Panc1 (cell line): Measurements from ENCODE around the gene FAM78A. TPM values are rescaled to one million over a fixed set of nuclear protein-coding genes. Genes with fewer than 3 reads are reported as not detected.

Experiments used
- ATAC-seq: fragments of 200-7000 bp; cut with Tn5 transposase; 2 replicates; pipeline ENCODE4 v1.9.1; 2020; ENCODE audit warnings: mild to moderate bottlenecking, moderate library complexity
- BruUV-seq: library from RNA; stranded (reverse); fragments of 400-500 nt; replicated peaks from 2 replicates; lab custom pipeline; 2021; lab: Mats Ljungman, UMichigan
- CTCF ChIA-PET: fragments of 300-600 bp; sonication (Branson Sonifier 250); formaldehyde crosslinking; loops from one replicate; lab custom pipeline; 2022; ENCODE audit warnings: antibody characterized with exemption; lab: Charles Lee
- POLR2A ChIA-PET: fragments of 300-600 bp; sonication (Branson Sonifier 250); formaldehyde crosslinking; loops from one replicate; lab custom pipeline; 2022; ENCODE audit warnings: antibody characterized with exemption; lab: Charles Lee
- DNase-seq: peaks from one replicate; pipeline ENCODE4 v3.0.0-alpha.2; 2010; ENCODE audit warnings: low read depth, low spot score
- H3K27ac ChIP-seq: 2 replicates; pipeline ENCODE4 v1.5.1; 2011; ENCODE audit warnings: mild to moderate bottlenecking, low read length, inconsistent platforms
- H3K27me3 ChIP-seq: fragments of 200-500 bp; sonication (Bioruptor generic); 2 replicates; pipeline ENCODE4 v1.6.0; 2014; ENCODE audit warnings: low read length, inconsistent platforms; ENCODE audit not compliant: control insufficient read depth, insufficient read depth
- H3K36me3 ChIP-seq: fragments of 200-500 bp; sonication (Bioruptor generic); 2 replicates; pipeline ENCODE4 v1.5.1; 2014; ENCODE audit warnings: inconsistent platforms, mild to moderate bottlenecking, low read length, moderate library complexity; ENCODE audit not compliant: control insufficient read depth, insufficient read depth
- H3K4me1 ChIP-seq: 2 replicates; pipeline ENCODE4 v1.5.1; 2011; ENCODE audit warnings: inconsistent platforms, mild to moderate bottlenecking, low read length, moderate library complexity; ENCODE audit not compliant: control insufficient read depth, insufficient read depth
- H3K4me3 ChIP-seq, 2 experiments: 2 replicates each; pipeline ENCODE4 v1.5.1; 2011 to 2012; ENCODE audit warnings: low read depth in 2 of 2, low read length in 2 of 2, mild to moderate bottlenecking in 2 of 2, inconsistent platforms in 1 of 2, moderate library complexity in 1 of 2
- H3K9me3 ChIP-seq: fragments of 200-500 bp; sonication (Bioruptor generic); 2 replicates; pipeline ENCODE4 v1.5.1; 2014; ENCODE audit warnings: low read depth, mild to moderate bottlenecking, inconsistent platforms, low read length, moderate library complexity; ENCODE audit not compliant: control insufficient read depth, insufficient read depth
- CTCF ChIP-seq: fragments of 450-650 bp; IDR thresholded peaks from 2 replicates; pipeline ENCODE4 v1.5.1; 2017; ENCODE audit warnings: mild to moderate bottlenecking
- POLR2AphosphoS5 ChIP-seq: IDR thresholded peaks from 2 replicates; pipeline ENCODE4 v1.6.1; 2012; ENCODE audit warnings: mild to moderate bottlenecking, low read depth, low read length, moderate library complexity
- REST ChIP-seq, 2 experiments: IDR thresholded peaks; 2 replicates each; pipeline ENCODE4 v1.6.1; 2011 to 2012; ENCODE audit warnings: low read depth in 2 of 2, control low read depth in 1 of 2, low read length in 1 of 2, mild to moderate bottlenecking in 1 of 2, moderate library complexity in 1 of 2; ENCODE audit not compliant: insufficient read depth in 1 of 2
- SIN3A ChIP-seq: IDR thresholded peaks from 2 replicates; pipeline ENCODE4 v1.6.1; 2012; ENCODE audit warnings: low read depth, mild to moderate bottlenecking, low read length, moderate library complexity, borderline replicate concordance; ENCODE audit not compliant: insufficient read depth
- TCF7L2 ChIP-seq: IDR thresholded peaks from 2 replicates; pipeline ENCODE4 v1.6.1; 2011; ENCODE audit warnings: mild to moderate bottlenecking, low read depth, low read length, inconsistent platforms
- in situ Hi-C: cut with HindIII; loops from 2 replicates; pipeline ENCODE4 v1.10.0; 2016; ENCODE audit warnings: low sequenced_read_pairs, low pct_unique_long_range_greater_than_20kb
- intact Hi-C: fragments of 100-400 bp; cut with micrococcal nuclease; formaldehyde crosslinking; loops from one replicate; pipeline ENCODE4 v1.10.0; 2022; ENCODE audit not compliant: unreplicated experiment
- total RNA-seq: library from RNA; stranded (reverse); gene quantifications from one replicate; pipeline ENCODE4 v1.2.1, GENCODE V29; 2021; ENCODE audit not compliant: unreplicated experiment

The FAM78A gene
- total RNA-seq, 1 experiment from 2014 or later = 0.59 TPM

- no peak overlapping the region for H3K4me3 ChIP-seq
- no peaks in the 10 kb centered on the region for H3K27me3 ChIP-seq
- no peaks in the 10 kb centered on the region for H3K9me3 ChIP-seq
- no TSS peak for BruUV-seq
- CTCF ChIA-PET = interaction anchor here (0.6 kb wide), 1 partner anchor 26 kb away, joined by 4 read pairs; no protein-coding TSS in a partner anchor
- no peak for DNase-seq
- no peak for ATAC-seq
- POLR2A ChIA-PET = no interaction called here
- no peaks in the 10 kb centered on the region for H3K36me3 ChIP-seq
- intact Hi-C loops (no loop called here), in situ Hi-C loops (no loop called here)
- H3K27ac ChIP-seq = no peak overlapping the region
- H3K4me1 ChIP-seq = no peaks in the 10 kb centered on the region
- TF ChIP-seq SIN3A (no peak), POLR2AphosphoS5 (no peak), REST (IDR thresholded peaks at IDR 0.05; ENCODE audit: insufficient read depth in 1 of 2, low read depth in 2 of 2, low read length in 1 of 2) (no peak), CTCF (no peak), TCF7L2 (no peak)
These were observed 1.5 kb downstream of the FAM78A start for GRCh38 chr9:131274674-131275331.

- ChIA-PET POLR2A (no interaction called here), CTCF (interaction anchor here (0.8 kb wide), 1 partner anchor 47 kb away, joined by 3 read pairs; no protein-coding TSS in a partner anchor)
- in situ Hi-C loops (no loop called here), intact Hi-C loops (no loop called here)
- H3K4me1 ChIP-seq = no peaks in the 10 kb centered on the region
- TF ChIP-seq TCF7L2 = no peak
- TF ChIP-seq SIN3A = no peak
- TF ChIP-seq REST (IDR thresholded peaks at IDR 0.05; ENCODE audit: insufficient read depth in 1 of 2, low read depth in 2 of 2, low read length in 1 of 2) = no peak
- no peak for TF ChIP-seq POLR2AphosphoS5
- no peak for TF ChIP-seq CTCF
- no peaks in the 10 kb centered on the region for H3K27me3 ChIP-seq
- no peak overlapping the region for H3K27ac ChIP-seq
- H3K4me3 ChIP-seq = no peak overlapping the region
- ATAC-seq = no peak
- H3K36me3 ChIP-seq = no peaks in the 10 kb centered on the region
- H3K9me3 ChIP-seq = no peaks in the 10 kb centered on the region
- DNase-seq = no peak
- no TSS peak for BruUV-seq
These were observed 2.2 kb downstream of the FAM78A start for GRCh38 chr9:131273856-131274673.
